Tongue (tissue), 2 donors: Measurements from ENCODE around the gene KIAA0753. TPM values are rescaled to one million over a fixed set of nuclear protein-coding genes. Genes with fewer than 3 reads are reported as not detected.

Experiments used
- DNase-seq: peaks from one replicate; pipeline ENCODE4 v3.0.0-alpha.2; 2015
- total RNA-seq: library from RNA; depleted of rRNA; stranded (reverse); fragments of >200 nt; gene quantifications from one replicate; pipeline ENCODE4 v1.2.3, GENCODE V29; 2014

Gene KIAA0753
- total RNA-seq, 1 donor from 2014 or later = 16.8 TPM

DNA sequence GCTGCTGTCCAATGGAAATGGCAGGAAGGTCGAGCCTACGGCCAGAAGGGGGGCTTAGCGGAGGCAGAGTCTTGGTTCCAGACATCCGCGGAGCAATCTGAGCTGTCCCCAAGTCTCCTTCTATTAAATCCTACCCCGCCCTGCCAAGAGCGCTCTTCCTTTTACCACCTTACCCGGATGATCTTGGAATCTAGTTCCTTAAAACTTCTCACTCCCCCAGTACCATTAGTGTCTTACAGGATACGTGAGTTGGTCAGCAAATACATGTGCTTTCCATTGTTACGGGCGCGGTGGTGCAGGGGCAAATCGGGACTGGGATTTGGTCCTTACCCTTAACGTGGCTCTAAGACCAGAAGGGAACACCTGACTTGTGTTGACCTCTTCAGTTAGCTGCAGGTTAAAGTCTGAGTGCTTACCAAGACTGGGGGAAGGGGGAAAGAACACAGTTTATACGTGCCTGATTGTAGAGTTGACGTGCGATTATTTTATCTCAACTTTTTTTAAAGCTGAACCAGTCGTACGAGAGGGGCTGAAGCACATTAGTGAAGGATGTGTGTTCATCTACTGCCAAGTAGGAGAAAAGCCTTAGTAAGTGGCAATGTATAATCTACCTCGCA, 844 bp upstream of the KIAA0753 start:
- DNase-seq = no peak

DNA sequence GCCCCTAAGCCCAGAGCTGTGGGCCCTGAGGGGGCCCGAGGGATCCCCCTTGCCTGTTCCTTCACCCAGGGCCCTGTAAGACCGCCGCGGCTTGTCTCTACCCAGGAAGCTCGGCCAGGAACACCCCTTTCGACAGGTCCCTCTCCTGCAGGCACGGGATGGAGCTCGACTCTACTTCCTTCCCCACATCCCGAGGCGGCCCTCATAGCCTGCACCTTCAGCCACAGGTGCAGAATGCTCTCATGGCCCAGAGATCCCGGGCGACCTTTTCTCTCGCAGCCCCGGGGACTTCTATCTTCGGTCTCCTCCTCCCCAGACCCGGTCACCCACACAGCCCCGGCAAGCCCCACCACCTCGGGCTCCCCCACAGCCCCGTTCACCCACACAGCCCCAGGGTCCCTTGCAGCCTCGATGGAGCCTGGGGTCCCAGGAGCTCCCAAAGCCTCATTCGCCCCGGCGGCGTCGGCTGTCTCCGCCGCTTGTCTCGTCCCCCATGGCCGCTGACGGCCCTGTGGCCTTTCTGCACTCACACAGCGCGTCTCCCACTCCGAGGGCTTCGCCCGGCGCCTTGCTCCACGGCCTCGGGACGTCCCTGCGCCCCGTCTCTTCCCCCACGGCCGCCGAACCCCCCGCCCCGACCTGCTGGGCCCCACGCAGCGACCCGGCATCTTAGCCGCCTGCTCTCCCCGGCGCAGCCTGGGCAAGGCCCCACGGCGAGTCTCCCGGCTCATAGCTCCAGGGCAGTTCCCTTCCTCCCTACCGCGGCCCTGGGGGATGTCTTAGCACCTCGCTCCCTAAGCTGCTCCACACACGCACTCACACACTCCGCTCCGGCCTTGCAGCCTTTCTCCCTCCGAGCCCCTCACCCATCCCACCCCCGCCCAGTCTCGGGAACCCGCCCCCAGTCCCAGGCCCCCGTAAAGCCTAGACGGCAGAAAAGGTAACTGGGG, 650 bp downstream of the KIAA0753 start:
- no peak for DNase-seq

GRCh38 chr17:6639014-6639585, 1.4 kb downstream of the KIAA0753 start:
- no peak for DNase-seq

- no peak for DNase-seq
Measured at GRCh38 chr17:6638046-6638908, 2.2 kb downstream of the KIAA0753 start.

- no peak for DNase-seq
Measured at GRCh38 chr17:6637458-6637840, 3.1 kb downstream of the KIAA0753 start.

DNA sequence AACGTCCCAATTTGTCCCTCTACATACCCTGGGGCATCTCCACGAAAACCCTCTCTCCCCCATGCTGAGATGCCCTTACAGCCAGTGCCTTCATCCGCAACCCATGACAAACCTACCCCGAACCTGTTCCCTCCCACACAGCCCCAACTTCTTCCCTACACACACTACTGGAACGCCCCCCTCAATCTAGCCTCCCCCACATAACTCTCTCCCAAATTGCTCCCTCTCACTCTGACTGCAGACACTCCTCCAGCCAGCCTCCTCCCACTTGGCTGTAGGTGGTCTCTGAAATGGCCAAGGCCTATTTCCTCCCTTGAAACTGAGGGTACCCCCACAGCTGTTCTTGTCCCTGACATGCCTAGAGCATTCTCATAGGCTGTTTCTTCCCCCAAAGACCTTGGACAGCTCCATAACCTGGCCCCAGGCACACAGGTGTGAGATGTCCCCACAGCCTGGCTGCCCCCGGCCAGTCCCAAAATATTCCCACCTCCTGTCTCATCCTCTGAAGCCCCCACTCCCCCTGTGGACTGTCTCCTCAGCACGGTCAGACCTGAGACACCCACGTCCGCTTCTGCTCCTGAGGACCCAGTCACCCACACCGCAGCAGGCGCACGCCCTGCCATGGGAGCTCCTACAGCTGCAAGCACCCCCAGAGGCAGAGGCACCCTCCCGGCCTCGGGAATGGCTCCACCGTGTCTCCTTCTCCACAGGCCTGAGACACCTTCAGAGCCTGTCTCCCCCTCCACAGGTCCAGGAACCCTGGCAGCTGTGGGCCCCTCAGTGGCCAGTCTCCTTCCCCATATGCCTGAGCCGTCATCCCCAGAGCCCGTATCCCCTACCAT, 3.7 kb downstream of the KIAA0753 start:
- no peak for DNase-seq

DNA sequence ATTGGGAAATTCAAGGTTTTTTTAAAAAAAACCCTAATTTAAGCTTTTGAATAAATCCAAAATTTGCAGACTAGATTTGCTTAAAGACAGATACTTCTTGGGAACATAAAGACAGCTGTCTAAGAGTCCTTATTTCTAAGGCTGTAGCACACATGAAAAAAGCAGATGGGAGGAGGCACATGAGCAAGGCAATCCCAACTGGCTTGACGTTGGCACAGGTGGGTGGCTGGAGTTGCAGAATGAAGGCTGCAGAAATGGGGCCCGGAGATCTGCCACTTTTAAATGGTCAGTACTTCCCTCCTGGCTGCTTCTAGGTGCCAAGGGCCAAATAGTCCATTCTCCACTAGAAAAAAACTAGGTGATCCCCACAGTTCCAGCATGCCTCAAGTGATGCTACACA, 4.4 kb downstream of the KIAA0753 start:
- DNase-seq = no peak

GRCh38 chr17:6633263-6633662, 7.2 kb downstream of the KIAA0753 start:
- DNase-seq = no peak

- no peak for DNase-seq
Measured at GRCh38 chr17:6632530-6632929, 8.0 kb downstream of the KIAA0753 start.

- no peak for DNase-seq
Measured at GRCh38 chr17:6630390-6630789, 10.1 kb downstream of the KIAA0753 start.

DNA sequence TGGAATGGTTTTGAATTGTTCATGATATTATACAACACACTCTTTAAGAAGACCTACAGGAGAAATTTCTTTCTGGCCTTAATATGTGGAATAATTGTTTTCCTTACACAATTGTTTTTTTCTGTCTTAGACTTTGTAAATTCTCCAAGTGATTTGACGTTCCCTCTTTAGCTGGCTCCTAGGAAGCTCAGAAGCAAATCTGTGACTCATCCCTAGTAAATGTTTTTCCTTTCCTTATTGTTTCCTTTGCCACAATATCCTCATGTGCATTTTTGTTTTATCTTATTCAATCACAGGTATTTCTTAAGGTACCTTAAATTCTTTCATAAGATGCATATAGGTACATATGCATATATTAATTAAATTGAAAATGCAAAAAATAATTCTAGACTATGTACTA, 13.5 kb downstream of the KIAA0753 start:
- no peak for DNase-seq

GRCh38 chr17:6626616-6627015, 13.9 kb downstream of the KIAA0753 start:
- no peak for DNase-seq

DNA sequence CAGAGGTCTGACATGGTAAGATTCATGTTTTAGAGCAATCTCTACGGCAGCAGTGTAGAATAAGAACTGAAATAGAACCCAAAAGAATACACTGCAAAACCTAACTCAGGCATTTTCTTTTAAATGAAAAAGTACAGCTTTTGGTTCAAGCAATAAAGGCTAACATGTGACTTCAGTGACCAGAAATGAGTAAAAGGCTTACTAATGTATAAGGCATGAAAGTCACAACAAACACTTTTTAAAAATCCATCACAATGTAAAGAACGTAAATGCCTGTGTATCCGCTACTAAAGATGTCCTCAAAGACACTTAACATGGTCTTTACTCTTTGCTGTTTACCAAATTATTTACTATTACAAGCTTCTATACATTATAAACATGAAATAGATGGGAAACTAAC, 16.6 kb downstream of the KIAA0753 start:
- DNase-seq = no peak

- no peak for DNase-seq
Measured at GRCh38 chr17:6611231-6611630, 29.3 kb downstream of the KIAA0753 start.

DNA sequence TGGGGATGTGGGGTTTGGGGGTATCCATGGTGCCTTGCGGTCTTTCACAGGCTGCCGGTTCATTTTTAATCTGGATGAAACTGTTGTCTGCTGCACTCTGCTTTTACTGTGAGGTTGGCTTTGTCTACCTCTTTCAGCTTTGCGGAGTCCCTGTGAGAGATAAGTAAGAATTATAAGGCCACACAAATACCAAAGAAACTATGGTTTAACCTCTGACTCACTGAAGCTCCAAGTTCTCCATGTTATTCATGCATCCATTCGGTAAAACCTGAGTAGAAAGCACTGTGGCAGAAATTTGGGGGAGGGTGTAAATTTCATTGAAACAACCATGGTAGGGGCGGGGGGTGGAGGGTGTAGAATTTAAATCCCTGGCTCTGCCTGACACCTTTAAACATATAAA, 30.5 kb downstream of the KIAA0753 start:
- no peak for DNase-seq

GRCh38 chr17:6608321-6608720, 32.2 kb downstream of the KIAA0753 start:
- DNase-seq = no peak

DNA sequence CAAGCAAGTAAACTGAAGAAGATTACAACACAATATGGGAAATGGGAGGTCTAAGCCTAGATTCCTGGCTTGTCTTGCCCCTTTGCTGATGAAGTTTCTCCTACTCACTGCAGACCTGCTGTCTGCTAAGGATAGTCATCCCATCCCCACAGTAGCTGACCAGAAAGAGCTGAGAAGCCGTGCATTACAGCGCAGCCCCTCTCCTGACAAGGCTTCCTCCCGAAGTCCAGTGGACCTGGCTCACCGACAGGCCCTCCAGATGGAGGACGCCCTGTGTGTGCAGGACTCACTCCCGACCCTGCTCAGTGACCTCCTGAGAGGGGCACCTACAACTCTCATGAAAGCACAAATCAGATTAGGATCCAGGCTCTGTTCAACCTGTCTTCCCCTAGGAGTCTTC, 35.4 kb downstream of the KIAA0753 start:
- no peak for DNase-seq

DNA sequence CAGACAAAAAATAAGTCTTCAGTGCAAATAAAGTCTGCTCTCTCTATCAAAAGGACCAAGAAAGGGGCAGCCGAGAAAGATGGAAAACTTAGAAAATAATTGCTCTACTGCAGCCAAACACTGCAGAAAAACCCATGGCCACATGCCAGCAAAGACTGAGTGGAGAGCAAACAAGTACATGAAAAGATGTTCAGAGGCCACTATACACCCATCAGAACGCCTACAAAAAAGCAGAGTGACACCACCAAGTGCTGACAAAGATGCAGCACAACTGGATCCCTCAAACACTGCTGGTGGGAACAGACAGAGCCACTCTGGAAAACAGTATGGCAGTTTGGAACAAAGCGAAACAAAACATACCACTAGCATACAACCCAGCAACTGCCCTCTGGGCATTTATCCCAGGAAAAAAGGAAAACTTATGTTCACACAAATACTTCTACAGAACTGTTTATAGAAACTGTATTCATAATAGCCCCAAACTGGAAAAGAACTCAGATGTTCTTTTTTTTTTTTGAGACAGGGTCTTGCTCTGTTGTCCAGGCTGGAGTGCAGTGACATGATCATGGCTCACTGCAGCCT, 36.7 kb downstream of the KIAA0753 start:
- DNase-seq = peak; percentile 67

DNA sequence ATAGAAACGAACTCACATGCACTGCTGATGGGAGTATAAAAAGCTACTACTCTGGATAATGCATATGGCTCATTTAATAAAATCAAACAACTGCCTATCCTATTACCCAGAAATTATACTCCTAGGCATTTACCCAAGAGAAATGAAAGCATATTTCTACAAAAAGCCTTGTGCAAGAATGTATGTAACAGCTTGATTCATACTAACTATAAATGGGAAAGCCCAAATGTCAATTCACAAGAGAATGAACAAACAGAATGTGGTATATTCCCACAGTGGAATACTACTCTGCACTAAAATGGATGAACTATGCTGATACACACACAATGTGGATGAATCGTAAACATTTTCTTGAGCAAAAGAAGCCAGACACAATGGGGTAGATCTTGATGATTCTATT, 38.4 kb downstream of the KIAA0753 start:
- no peak for DNase-seq

- DNase-seq = peak; percentile 20
Measured at GRCh38 chr17:6599364-6599763, 41.1 kb downstream of the KIAA0753 start.

- no peak for DNase-seq
Measured at GRCh38 chr17:6597727-6598126, 42.8 kb downstream of the KIAA0753 start.
